ENCODE results near the gene C11orf68. TPM values are rescaled to one million over a fixed set of nuclear protein-coding genes. Genes with fewer than 3 reads are reported as not detected.

Gene C11orf68
- total and polyA plus RNA-seq, 4 donors = 17.9 to 38.8 (median 28.8) TPM

DNA sequence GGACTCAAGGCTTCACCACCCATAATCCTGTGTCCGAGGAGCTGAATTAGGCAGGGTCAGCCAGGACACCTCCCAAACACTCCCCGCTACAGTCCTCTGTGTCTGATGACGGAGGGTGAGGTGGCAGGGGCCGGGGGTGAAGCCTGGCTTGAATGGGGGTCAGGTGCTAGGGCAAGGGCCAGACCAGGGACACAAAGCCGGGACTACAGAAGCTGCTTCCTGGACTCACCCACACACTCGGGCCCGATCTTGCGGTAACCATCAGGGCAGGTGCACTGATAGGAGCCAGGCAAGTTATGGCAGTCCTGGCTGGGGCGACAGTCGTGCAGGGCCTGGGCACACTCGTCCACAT is 48.6 kb downstream of the C11orf68 start:
- H3K36me3 ChIP-seq (ENCODE audit: control insufficient read depth in 4 of 4, insufficient read depth in 4 of 4, low read length in 4 of 4) = peaks cover 8 to 37% (median 20%) of the 10 kb centered on the region in 4 donors

DNA sequence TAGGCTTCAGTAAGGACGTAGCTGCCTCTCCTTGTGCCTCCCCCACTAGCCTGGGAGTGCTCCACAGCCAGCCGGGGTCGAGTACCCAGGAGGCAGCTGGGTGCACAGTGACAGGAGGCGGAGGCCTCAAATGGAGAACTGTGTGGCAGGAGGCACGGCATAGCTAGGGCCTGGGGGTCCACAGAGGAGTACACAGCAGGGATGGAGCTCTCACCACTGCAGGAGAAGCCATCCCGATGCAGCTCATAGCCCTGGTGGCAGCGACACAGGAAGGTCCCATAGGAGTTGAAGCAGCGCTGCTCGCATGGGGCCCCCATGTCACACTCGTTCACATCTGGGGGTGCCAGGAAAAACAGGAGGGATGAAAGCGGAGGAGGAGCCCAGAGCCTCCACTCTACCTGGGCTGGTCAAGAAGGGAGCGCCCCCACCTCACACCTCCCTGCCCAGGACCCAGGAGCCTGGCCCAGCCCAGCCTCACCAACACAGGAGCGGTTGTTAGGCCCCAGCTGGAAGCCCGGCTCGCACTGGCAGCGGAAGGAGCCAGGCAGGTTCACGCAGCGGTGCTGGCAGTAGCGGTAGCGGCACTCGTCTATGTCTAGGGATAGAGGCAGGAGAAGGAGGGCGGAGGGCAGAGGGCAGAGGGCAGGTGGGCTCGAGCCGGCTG is 49.1 kb downstream of the C11orf68 start:
- H3K27ac ChIP-seq (ENCODE audit: low read depth in 1 of 2, low read length in 1 of 2) = peak overlapping the region in 1 of 2 donors; percentile 20
- WGBS, 2 donors = 87 to 89% methylated on average over 24 of the region's 24 CpGs
- no peak overlapping the region for H3K4me3 ChIP-seq
- no peak for ATAC-seq (ENCODE audit: insufficient read depth, low FRiP score)
- DNase-seq = no peak
- peaks cover 11 to 41% (median 23%) of the 10 kb centered on the region in 4 donors for H3K36me3 ChIP-seq (ENCODE audit: control insufficient read depth in 4 of 4, insufficient read depth in 4 of 4, low read length in 4 of 4)
- H3K4me1 ChIP-seq (ENCODE audit: control insufficient read depth in 5 of 5, insufficient read depth in 5 of 5, low read length in 5 of 5) = peaks cover 0 to 27% (median 9%) of the 10 kb centered on the region in 5 donors
- no peaks in the 10 kb centered on the region for H3K9me3 ChIP-seq (ENCODE audit: control insufficient read depth in 4 of 4, insufficient read depth in 3 of 4, low read length in 3 of 4)
- no peaks in the 10 kb centered on the region for H3K27me3 ChIP-seq (ENCODE audit: control insufficient read depth in 3 of 3, insufficient read depth in 3 of 3, low read length in 2 of 3)
- TF ChIP-seq, protein P1, sequence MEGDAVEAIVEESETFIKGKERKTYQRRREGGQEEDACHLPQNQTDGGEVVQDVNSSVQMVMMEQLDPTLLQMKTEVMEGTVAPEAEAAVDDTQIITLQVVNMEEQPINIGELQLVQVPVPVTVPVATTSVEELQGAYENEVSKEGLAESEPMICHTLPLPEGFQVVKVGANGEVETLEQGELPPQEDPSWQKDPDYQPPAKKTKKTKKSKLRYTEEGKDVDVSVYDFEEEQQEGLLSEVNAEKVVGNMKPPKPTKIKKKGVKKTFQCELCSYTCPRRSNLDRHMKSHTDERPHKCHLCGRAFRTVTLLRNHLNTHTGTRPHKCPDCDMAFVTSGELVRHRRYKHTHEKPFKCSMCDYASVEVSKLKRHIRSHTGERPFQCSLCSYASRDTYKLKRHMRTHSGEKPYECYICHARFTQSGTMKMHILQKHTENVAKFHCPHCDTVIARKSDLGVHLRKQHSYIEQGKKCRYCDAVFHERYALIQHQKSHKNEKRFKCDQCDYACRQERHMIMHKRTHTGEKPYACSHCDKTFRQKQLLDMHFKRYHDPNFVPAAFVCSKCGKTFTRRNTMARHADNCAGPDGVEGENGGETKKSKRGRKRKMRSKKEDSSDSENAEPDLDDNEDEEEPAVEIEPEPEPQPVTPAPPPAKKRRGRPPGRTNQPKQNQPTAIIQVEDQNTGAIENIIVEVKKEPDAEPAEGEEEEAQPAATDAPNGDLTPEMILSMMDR (IDR thresholded peaks at IDR 0.05; ENCODE audit: control extremely low read depth, extremely low read depth) = no peak
- no peak overlapping the region for H3K9ac ChIP-seq (ENCODE audit: insufficient read depth in 1 of 2, low read length in 2 of 2)

More for the DNA sequence above, 48.6 kb downstream of the C11orf68 start:
- no peaks in the 10 kb centered on the region for H3K9me3 ChIP-seq (ENCODE audit: control insufficient read depth in 4 of 4, insufficient read depth in 3 of 4, low read length in 3 of 4)
- ATAC-seq (ENCODE audit: insufficient read depth, low FRiP score) = no peak
- DNase-seq = no peak
- WGBS, 2 donors = 47 to 74% methylated on average over 11 of the region's 11 CpGs
- H3K4me1 ChIP-seq (ENCODE audit: control insufficient read depth in 5 of 5, insufficient read depth in 5 of 5, low read length in 5 of 5) = peaks cover 0 to 27% (median 9%) of the 10 kb centered on the region in 5 donors
- no peak overlapping the region for H3K4me3 ChIP-seq
- TF ChIP-seq, protein P1 (IDR thresholded peaks at IDR 0.05; ENCODE audit: control extremely low read depth, extremely low read depth) = no peak
- H3K27ac ChIP-seq (ENCODE audit: low read depth in 1 of 2, low read length in 1 of 2) = peak overlapping the region in 1 of 2 donors; percentile 2
- H3K27me3 ChIP-seq (ENCODE audit: control insufficient read depth in 3 of 3, insufficient read depth in 3 of 3, low read length in 2 of 3) = no peaks in the 10 kb centered on the region
- H3K9ac ChIP-seq (ENCODE audit: insufficient read depth in 1 of 2, low read length in 2 of 2) = no peak overlapping the region

DNA sequence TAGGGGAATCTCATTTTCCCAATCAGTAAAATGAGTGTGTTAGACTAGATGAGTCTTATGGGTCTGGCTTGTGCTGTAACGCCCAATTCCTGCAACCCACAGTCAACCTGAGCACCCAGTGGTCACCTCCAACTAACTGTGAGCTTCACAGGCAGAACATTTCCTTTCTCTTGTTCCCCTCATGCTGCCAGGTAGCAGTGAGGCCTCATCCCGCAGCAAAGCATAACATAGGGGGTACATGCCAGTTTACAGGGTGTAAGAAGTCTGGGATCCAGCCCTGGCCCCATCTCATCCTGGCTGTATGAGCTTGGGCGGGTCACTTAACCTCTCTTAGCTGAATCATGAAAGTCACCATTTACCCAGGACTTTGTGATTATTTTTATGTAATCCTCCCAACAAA is 50.0 kb downstream of the C11orf68 start:
- H3K9me3 ChIP-seq (ENCODE audit: control insufficient read depth in 4 of 4, insufficient read depth in 3 of 4, low read length in 3 of 4) = no peaks in the 10 kb centered on the region
- no peak overlapping the region for H3K27ac ChIP-seq (ENCODE audit: low read depth in 1 of 2, low read length in 1 of 2)
- TF ChIP-seq, protein P1 (IDR thresholded peaks at IDR 0.05; ENCODE audit: control extremely low read depth, extremely low read depth) = no peak
- H3K36me3 ChIP-seq (ENCODE audit: control insufficient read depth in 4 of 4, insufficient read depth in 4 of 4, low read length in 4 of 4) = peaks cover 13 to 50% (median 30%) of the 10 kb centered on the region in 4 donors
- peaks cover 0 to 27% (median 9%) of the 10 kb centered on the region in 5 donors for H3K4me1 ChIP-seq (ENCODE audit: control insufficient read depth in 5 of 5, insufficient read depth in 5 of 5, low read length in 5 of 5)
- no peaks in the 10 kb centered on the region for H3K27me3 ChIP-seq (ENCODE audit: control insufficient read depth in 3 of 3, insufficient read depth in 3 of 3, low read length in 2 of 3)
- no peak overlapping the region for H3K9ac ChIP-seq (ENCODE audit: insufficient read depth in 1 of 2, low read length in 2 of 2)
- no peak overlapping the region for H3K4me3 ChIP-seq
- ATAC-seq (ENCODE audit: insufficient read depth, low FRiP score) (no peak), DNase-seq (no peak)
- WGBS, 2 donors = 94 to 97% methylated on average over 3 of the region's 3 CpGs
